ENCODE measurements around the gene NAA35. TPM values are rescaled to one million over a fixed set of nuclear protein-coding genes. Genes with fewer than 3 reads are reported as not detected.

The NAA35 gene
- total RNA-seq, 1 experiment from 2014 or later = 21.3 TPM

DNA sequence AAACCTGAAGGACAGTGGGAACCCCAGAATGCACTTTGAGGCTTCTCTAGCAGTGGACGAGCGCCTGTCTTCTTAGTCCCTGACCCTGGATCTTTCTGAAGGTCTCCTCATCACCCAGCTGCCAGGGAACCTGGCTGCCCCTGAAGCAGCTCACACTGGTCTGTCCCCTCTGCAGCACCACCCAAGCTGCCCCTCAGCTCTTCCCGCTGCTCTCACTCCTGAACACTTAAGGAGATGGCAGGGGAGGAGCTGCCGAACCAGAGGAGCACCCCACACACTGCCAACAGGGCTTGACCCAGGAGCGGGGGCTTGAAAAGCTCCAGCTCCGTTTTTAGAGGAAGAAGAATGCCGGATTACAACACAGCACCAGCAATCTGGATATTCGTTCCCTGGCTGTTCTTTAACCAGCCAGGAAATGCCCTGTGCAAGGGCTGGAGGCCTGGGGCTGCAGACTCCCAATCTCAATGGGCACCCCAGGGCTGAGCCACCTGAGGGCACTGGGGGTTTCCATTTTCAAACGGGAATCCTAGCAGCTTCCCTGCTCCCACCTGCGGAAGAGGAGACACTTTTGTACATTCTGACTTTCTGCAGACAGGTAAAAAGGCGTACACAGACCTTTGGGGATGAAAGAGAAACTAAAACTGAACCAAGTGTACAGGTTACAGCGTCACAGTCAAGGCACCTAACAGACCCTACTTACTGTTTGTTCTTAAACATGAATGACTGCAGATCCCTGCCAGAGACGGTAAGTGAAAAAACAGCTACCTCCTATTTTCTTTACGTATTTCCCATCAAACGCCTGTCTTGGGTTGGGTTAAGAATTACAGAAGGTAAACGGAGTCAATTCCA lies 122.1 kb downstream of the NAA35 start:
- POLR2A ChIA-PET = no interaction called here
- CTCF ChIA-PET = no interaction called here
- no TSS peak for BruUV-seq (replicated peaks)
- H3K9me3 ChIP-seq (ENCODE audit: control insufficient read depth, insufficient read depth, low read depth, low read length) = no peaks in the 10 kb centered on the region
- no peak overlapping the region for H3K27ac ChIP-seq (ENCODE audit: low read length)
- H3K27me3 ChIP-seq (ENCODE audit: control insufficient read depth, insufficient read depth, low read length) = no peaks in the 10 kb centered on the region
- intact Hi-C loops (cut with micrococcal nuclease; ENCODE audit: unreplicated experiment) = no loop called here
- no peak for ATAC-seq
- H3K4me3 ChIP-seq (ENCODE audit: low read depth in 2 of 2, low read length in 2 of 2) = no peak overlapping the region
- no peak for DNase-seq (ENCODE audit: low read depth, low spot score)
- no peaks in the 10 kb centered on the region for H3K4me1 ChIP-seq (ENCODE audit: control insufficient read depth, insufficient read depth, low read length)
- in situ Hi-C loops (cut with HindIII; ENCODE audit: low pct_unique_long_range_greater_than_20kb, low sequenced_read_pairs) = no loop called here
- no peaks in the 10 kb centered on the region for H3K36me3 ChIP-seq (ENCODE audit: control insufficient read depth, insufficient read depth, low read length)
- no peak for TF ChIP-seq POLR2AphosphoS5 (IDR thresholded peaks at IDR 0.05; ENCODE audit: low read depth, low read length)

DNA sequence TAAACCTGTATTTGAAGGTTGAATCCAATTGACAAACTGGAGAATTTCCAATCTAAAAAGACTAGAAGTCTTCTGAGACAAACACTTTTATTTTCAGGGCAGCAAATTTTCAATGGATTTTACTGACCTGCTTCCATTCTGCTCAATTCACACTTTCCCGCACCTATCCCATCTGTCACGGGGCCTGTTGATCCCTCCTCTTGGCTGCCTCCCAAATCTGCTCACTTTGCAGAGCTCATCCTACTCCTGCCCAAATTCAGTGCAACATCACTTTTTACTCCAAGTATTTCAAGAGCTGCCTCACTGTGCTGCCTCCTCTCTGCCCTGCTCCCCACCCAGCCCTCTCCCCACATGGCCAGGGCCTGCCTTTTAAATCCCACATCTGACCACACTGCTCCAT lies 123.3 kb downstream of the NAA35 start:
- no peak for ATAC-seq
- no peaks in the 10 kb centered on the region for H3K36me3 ChIP-seq (ENCODE audit: control insufficient read depth, insufficient read depth, low read length)
- no peak for TF ChIP-seq TCF7L2 (IDR thresholded peaks at IDR 0.05; ENCODE audit: low read depth, low read length)
- no peak for TF ChIP-seq POLR2AphosphoS5 (IDR thresholded peaks at IDR 0.05; ENCODE audit: low read depth, low read length)
- TF ChIP-seq, protein P1, sequence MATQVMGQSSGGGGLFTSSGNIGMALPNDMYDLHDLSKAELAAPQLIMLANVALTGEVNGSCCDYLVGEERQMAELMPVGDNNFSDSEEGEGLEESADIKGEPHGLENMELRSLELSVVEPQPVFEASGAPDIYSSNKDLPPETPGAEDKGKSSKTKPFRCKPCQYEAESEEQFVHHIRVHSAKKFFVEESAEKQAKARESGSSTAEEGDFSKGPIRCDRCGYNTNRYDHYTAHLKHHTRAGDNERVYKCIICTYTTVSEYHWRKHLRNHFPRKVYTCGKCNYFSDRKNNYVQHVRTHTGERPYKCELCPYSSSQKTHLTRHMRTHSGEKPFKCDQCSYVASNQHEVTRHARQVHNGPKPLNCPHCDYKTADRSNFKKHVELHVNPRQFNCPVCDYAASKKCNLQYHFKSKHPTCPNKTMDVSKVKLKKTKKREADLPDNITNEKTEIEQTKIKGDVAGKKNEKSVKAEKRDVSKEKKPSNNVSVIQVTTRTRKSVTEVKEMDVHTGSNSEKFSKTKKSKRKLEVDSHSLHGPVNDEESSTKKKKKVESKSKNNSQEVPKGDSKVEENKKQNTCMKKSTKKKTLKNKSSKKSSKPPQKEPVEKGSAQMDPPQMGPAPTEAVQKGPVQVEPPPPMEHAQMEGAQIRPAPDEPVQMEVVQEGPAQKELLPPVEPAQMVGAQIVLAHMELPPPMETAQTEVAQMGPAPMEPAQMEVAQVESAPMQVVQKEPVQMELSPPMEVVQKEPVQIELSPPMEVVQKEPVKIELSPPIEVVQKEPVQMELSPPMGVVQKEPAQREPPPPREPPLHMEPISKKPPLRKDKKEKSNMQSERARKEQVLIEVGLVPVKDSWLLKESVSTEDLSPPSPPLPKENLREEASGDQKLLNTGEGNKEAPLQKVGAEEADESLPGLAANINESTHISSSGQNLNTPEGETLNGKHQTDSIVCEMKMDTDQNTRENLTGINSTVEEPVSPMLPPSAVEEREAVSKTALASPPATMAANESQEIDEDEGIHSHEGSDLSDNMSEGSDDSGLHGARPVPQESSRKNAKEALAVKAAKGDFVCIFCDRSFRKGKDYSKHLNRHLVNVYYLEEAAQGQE (IDR thresholded peaks at IDR 0.05; ENCODE audit: insufficient read depth in 1 of 2, low read depth in 2 of 2, low read length in 1 of 2) = no peak
- no peak for TF ChIP-seq CTCF (IDR thresholded peaks at IDR 0.05)
- DNase-seq (ENCODE audit: low read depth, low spot score) = no peak
- in situ Hi-C loops (cut with HindIII; ENCODE audit: low pct_unique_long_range_greater_than_20kb, low sequenced_read_pairs) = no loop called here
- H3K9me3 ChIP-seq (ENCODE audit: control insufficient read depth, insufficient read depth, low read depth, low read length) = no peaks in the 10 kb centered on the region
- no peaks in the 10 kb centered on the region for H3K4me1 ChIP-seq (ENCODE audit: control insufficient read depth, insufficient read depth, low read length)
- H3K27ac ChIP-seq (ENCODE audit: low read length) = no peak overlapping the region
- no peak overlapping the region for H3K4me3 ChIP-seq (ENCODE audit: low read depth in 2 of 2, low read length in 2 of 2)
- no peaks in the 10 kb centered on the region for H3K27me3 ChIP-seq (ENCODE audit: control insufficient read depth, insufficient read depth, low read length)
- BruUV-seq (replicated peaks) = no TSS peak
- intact Hi-C loops (cut with micrococcal nuclease; ENCODE audit: unreplicated experiment) = no loop called here
- POLR2A ChIA-PET = no interaction called here
- CTCF ChIA-PET = no interaction called here

DNA sequence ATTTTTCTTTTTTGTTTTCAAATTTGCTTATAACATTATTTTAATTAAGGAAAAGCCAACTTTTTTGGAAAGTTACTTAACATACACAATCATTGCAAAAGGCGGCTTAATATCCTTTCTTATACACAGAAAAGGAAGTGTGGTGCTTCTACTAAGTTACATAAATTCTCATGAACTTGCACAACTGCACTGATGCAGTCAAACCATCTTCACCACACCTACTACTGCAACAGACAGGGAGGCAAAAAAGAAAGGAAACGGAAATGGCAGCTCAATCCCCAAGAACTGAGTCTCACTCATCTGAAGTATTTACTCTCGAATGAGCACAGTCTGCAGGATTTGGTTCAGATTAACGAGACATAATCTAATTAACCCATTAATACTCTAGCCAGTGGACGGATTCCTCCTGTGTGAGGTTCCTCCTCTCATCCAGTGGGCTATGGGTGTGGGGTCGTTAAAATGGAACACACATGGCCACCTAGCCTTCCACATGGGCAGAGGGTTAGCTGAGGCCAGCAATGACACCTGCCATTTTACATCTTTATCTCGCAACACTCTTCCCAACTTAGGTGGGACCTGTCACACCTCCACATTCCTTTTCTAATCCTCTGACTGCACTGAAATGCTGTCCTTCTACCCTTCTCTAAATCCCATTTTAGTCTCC lies 128.4 kb downstream of the NAA35 start:
- Histone ChIP-seq H3K9me3 (ENCODE audit: control insufficient read depth, insufficient read depth, low read depth, low read length) (no peaks in the 10 kb centered on the region), H3K36me3 (ENCODE audit: control insufficient read depth, insufficient read depth, low read length) (no peaks in the 10 kb centered on the region), H3K27ac (ENCODE audit: low read length) (no peak overlapping the region), H3K4me1 (ENCODE audit: control insufficient read depth, insufficient read depth, low read length) (no peaks in the 10 kb centered on the region), H3K4me3 (ENCODE audit: low read depth in 2 of 2, low read length in 2 of 2) (no peak overlapping the region), H3K27me3 (ENCODE audit: control insufficient read depth, insufficient read depth, low read length) (no peaks in the 10 kb centered on the region)
- CTCF ChIA-PET = no interaction called here
- in situ Hi-C loops (cut with HindIII; ENCODE audit: low pct_unique_long_range_greater_than_20kb, low sequenced_read_pairs) (no loop called here), intact Hi-C loops (cut with micrococcal nuclease; ENCODE audit: unreplicated experiment) (no loop called here)
- ATAC-seq (no peak), DNase-seq (ENCODE audit: low read depth, low spot score) (no peak)
- POLR2A ChIA-PET = no interaction called here
- no TSS peak for BruUV-seq (replicated peaks)
- TF ChIP-seq POLR2AphosphoS5 (IDR thresholded peaks at IDR 0.05; ENCODE audit: low read depth, low read length) (no peak), SIN3A (IDR thresholded peaks at IDR 0.05; ENCODE audit: borderline replicate concordance, insufficient read depth, low read depth, low read length) (no peak), TCF7L2 (IDR thresholded peaks at IDR 0.05; ENCODE audit: low read depth, low read length) (no peak), CTCF (IDR thresholded peaks at IDR 0.05) (no peak)
- TF ChIP-seq, protein P1 (IDR thresholded peaks at IDR 0.05; ENCODE audit: insufficient read depth in 1 of 2, low read depth in 2 of 2, low read length in 1 of 2) = no peak

All from Panc1 (cell line).